Measurements from ENCODE around the gene DGCR2. TPM values are rescaled to one million over a fixed set of nuclear protein-coding genes. Genes with fewer than 3 reads are reported as not detected.

The DGCR2 gene
- polyA plus RNA-seq, 1 donor from 2014 or later, result 67.1 TPM

DNA sequence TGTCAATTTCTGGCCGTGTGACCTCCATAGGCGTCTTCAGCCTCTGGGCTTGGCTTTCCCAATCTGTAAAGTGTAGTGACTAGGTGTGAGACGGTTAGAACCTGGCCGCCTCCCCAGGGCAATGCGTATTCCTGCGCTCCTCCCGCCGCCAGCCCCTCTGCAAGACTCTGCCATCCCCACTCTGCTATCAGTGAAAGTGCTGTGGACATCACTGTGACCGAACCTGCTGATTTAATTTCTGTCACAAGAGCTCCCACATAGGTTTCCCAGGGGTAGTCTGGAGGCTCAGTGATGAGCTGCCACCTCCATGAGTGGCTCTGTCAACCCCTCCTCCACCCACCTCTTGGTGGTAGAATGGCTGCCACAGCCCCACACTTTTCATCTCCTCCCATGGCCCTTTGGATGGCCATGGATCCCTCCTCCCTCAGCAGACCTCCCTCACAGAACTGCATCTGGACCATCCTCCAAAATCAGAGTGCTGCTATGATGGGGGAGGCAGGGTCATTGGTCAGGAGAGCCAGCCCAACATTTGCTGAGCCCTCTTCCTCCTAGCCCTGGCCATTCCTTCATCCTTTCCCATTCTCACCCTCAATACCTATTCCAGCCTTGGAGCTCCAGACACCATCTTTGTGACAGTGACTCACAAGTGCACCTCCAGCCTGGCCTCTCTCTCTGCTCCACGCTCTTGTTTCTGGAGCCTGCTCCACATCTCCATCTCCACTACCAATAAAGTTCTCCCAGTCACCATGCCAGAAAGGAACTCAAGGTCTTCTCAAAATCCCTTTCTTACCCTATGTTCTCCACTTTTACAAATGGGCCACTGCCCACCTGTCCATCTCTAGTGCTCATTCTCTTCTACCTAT is 29.3 kb upstream of the DGCR2 start:
- Histone ChIP-seq H3K36me3 (ENCODE audit: insufficient read depth, low read length) (no peaks in the 10 kb centered on the region), H3K4me3 (ENCODE audit: low read length) (no peak overlapping the region), H3K27me3 (ENCODE audit: insufficient read depth, low read depth, low read length) (peaks cover 68% of the 10 kb centered on the region), H3F3A (ENCODE audit: insufficient read depth, low read length, poor library complexity, severe bottlenecking) (no peaks in the 10 kb centered on the region), H3K9me3 (ENCODE audit: low read length) (peaks cover 6% of the 10 kb centered on the region), H3K4me2 (ENCODE audit: low read length) (no peak overlapping the region), H2AFZ (ENCODE audit: low read depth, low read length) (no peak overlapping the region), H3K27ac (ENCODE audit: low read length) (no peak overlapping the region), H3K79me2 (replicated peaks; ENCODE audit: insufficient read depth, low read length) (no peaks in the 10 kb centered on the region), H4K20me1 (ENCODE audit: insufficient read depth) (no peaks in the 10 kb centered on the region), H3K9ac (ENCODE audit: low read length) (no peak overlapping the region), H3K9me2 (ENCODE audit: insufficient read depth, low read length) (no peaks in the 10 kb centered on the region)
- TF ChIP-seq MXI1 (conservative IDR thresholded peaks at IDR 0.05; ENCODE audit: poor library complexity, severe bottlenecking) (no peak), EZH2 (IDR thresholded peaks at IDR 0.05; ENCODE audit: borderline replicate concordance, insufficient read depth, low read length, poor library complexity, severe bottlenecking) (no peak)

- H3K36me3 ChIP-seq (ENCODE audit: insufficient read depth, low read length), result no peaks in the 10 kb centered on the region
- H3K9me3 ChIP-seq (ENCODE audit: low read length), result peaks cover 6% of the 10 kb centered on the region
- no peaks in the 10 kb centered on the region for H3K9me2 ChIP-seq (ENCODE audit: insufficient read depth, low read length)
- no peak overlapping the region for H3K27ac ChIP-seq (ENCODE audit: low read length)
- H3F3A ChIP-seq (ENCODE audit: insufficient read depth, low read length, poor library complexity, severe bottlenecking), result no peaks in the 10 kb centered on the region
- H4K20me1 ChIP-seq (ENCODE audit: insufficient read depth), result no peaks in the 10 kb centered on the region
- H2AFZ ChIP-seq (ENCODE audit: low read depth, low read length), result no peak overlapping the region
- peaks cover 74% of the 10 kb centered on the region for H3K27me3 ChIP-seq (ENCODE audit: insufficient read depth, low read depth, low read length)
- H3K4me2 ChIP-seq (ENCODE audit: low read length), result no peak overlapping the region
- no peaks in the 10 kb centered on the region for H3K79me2 ChIP-seq (replicated peaks; ENCODE audit: insufficient read depth, low read length)
- H3K4me3 ChIP-seq (ENCODE audit: low read length), result no peak overlapping the region
- H3K9ac ChIP-seq (ENCODE audit: low read length), result no peak overlapping the region
- TF ChIP-seq EZH2 (IDR thresholded peaks at IDR 0.05; ENCODE audit: borderline replicate concordance, insufficient read depth, low read length, poor library complexity, severe bottlenecking) (peak; percentile 97), SMC3 (conservative IDR thresholded peaks at IDR 0.05; ENCODE audit: poor library complexity) (no peak)
Observed at GRCh38 chr22:19150482-19151328, 28.5 kb upstream of the DGCR2 start.

GRCh38 chr22:19149991-19150390 is 27.8 kb upstream of the DGCR2 start, which contains the start of gene GSC2:
TSS of gene GSC2 (minus strand) at chr22:19150292. CDS start at chr22:19150283, 9 bp downstream.
- H3K4me2 ChIP-seq (ENCODE audit: low read length), result no peak within 1 kb of the TSS
- H2AFZ ChIP-seq (ENCODE audit: low read depth, low read length), result no peak within 1 kb of the TSS
- H3K36me3 ChIP-seq (ENCODE audit: insufficient read depth, low read length), result no peaks in the 10 kb centered on the region
- H4K20me1 ChIP-seq (ENCODE audit: insufficient read depth), result no peaks in the 10 kb centered on the region
- H3F3A ChIP-seq (ENCODE audit: insufficient read depth, low read length, poor library complexity, severe bottlenecking), result no peaks in the 10 kb centered on the region
- peak within 1 kb of the TSS; percentile 60 for H3K4me3 ChIP-seq (ENCODE audit: low read length)
- H3K27me3 ChIP-seq (ENCODE audit: insufficient read depth, low read depth, low read length), result peaks cover 71% of the 10 kb centered on the region
- H3K9ac ChIP-seq (ENCODE audit: low read length), result no peak within 1 kb of the TSS
- TF ChIP-seq CTCF (IDR thresholded peaks at IDR 0.05; ENCODE audit: poor library complexity, severe bottlenecking) (no peak), EP300 (conservative IDR thresholded peaks at IDR 0.05; ENCODE audit: poor library complexity, severe bottlenecking) (no peak), SMC3 (conservative IDR thresholded peaks at IDR 0.05; ENCODE audit: poor library complexity) (no peak), TAF1 (IDR thresholded peaks at IDR 0.05; ENCODE audit: low read depth) (no peak), EZH2 (IDR thresholded peaks at IDR 0.05; ENCODE audit: borderline replicate concordance, insufficient read depth, low read length, poor library complexity, severe bottlenecking) (no peak), MXI1 (conservative IDR thresholded peaks at IDR 0.05; ENCODE audit: poor library complexity, severe bottlenecking) (no peak), POLR2AphosphoS5 (IDR thresholded peaks at IDR 0.05) (no peak), RAD21 (conservative IDR thresholded peaks at IDR 0.05) (no peak)
- TF ChIP-seq, protein P1, sequence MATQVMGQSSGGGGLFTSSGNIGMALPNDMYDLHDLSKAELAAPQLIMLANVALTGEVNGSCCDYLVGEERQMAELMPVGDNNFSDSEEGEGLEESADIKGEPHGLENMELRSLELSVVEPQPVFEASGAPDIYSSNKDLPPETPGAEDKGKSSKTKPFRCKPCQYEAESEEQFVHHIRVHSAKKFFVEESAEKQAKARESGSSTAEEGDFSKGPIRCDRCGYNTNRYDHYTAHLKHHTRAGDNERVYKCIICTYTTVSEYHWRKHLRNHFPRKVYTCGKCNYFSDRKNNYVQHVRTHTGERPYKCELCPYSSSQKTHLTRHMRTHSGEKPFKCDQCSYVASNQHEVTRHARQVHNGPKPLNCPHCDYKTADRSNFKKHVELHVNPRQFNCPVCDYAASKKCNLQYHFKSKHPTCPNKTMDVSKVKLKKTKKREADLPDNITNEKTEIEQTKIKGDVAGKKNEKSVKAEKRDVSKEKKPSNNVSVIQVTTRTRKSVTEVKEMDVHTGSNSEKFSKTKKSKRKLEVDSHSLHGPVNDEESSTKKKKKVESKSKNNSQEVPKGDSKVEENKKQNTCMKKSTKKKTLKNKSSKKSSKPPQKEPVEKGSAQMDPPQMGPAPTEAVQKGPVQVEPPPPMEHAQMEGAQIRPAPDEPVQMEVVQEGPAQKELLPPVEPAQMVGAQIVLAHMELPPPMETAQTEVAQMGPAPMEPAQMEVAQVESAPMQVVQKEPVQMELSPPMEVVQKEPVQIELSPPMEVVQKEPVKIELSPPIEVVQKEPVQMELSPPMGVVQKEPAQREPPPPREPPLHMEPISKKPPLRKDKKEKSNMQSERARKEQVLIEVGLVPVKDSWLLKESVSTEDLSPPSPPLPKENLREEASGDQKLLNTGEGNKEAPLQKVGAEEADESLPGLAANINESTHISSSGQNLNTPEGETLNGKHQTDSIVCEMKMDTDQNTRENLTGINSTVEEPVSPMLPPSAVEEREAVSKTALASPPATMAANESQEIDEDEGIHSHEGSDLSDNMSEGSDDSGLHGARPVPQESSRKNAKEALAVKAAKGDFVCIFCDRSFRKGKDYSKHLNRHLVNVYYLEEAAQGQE (IDR thresholded peaks at IDR 0.05; ENCODE audit: borderline replicate concordance), result no peak
- H3K27ac ChIP-seq (ENCODE audit: low read length), result no peak within 1 kb of the TSS
- H3K9me2 ChIP-seq (ENCODE audit: insufficient read depth, low read length), result no peaks in the 10 kb centered on the region
- H3K79me2 ChIP-seq (replicated peaks; ENCODE audit: insufficient read depth, low read length), result no peaks in the 10 kb centered on the region
- H3K9me3 ChIP-seq (ENCODE audit: low read length), result peaks cover 6% of the 10 kb centered on the region
